Thoracic aorta (tissue), 2 donors: ENCODE measurements around the gene DCUN1D2. TPM values are rescaled to one million over a fixed set of nuclear protein-coding genes. Genes with fewer than 3 reads are reported as not detected.

ENCODE experiments used
- ATAC-seq: fragments of 150-250 bp; one replicate; pipeline ENCODE4 v1.8.0; 2017; ENCODE audit warnings: low read depth; ENCODE audit not compliant: insufficient number of reproducible peaks, low FRiP score
- DNase-seq: peaks from one replicate; pipeline ENCODE4 v3.0.0-alpha.2; 2020; ENCODE audit warnings: low spot score
- H3K27ac ChIP-seq, 2 donors: fragments of 200-600 bp; sonication (generic); 1 replicate in 1 of 2; 2 replicates in 1 of 2; pipeline ENCODE4 v1.5.1; 2016; ENCODE audit warnings: mild to moderate bottlenecking in 2 of 2, moderate library complexity in 2 of 2
- H3K27me3 ChIP-seq: fragments of 200-600 bp; sonication (generic); replicated peaks from 2 replicates; pipeline ENCODE4 v1.6.0; 2016; ENCODE audit warnings: mild to moderate bottlenecking; ENCODE audit not compliant: insufficient read depth
- H3K36me3 ChIP-seq: fragments of 200-600 bp; sonication (generic); one replicate; pipeline ENCODE4 v1.5.1; 2016
- H3K4me1 ChIP-seq, 2 donors: fragments of 200-600 bp; sonication (generic); 1 replicate in 1 of 2; 2 replicates in 1 of 2; pipeline versions ENCODE4 v1.5.1 to v1.6.0; 2016; ENCODE audit warnings: low read depth in 2 of 2, mild to moderate bottlenecking in 1 of 2; ENCODE audit not compliant: control insufficient read depth in 1 of 2
- H3K4me3 ChIP-seq: fragments of 200-600 bp; sonication (generic); 2 replicates; pipeline ENCODE4 v1.5.1; 2016; ENCODE audit warnings: mild to moderate bottlenecking
- H3K9me3 ChIP-seq: fragments of 200-600 bp; sonication (generic); 2 replicates; pipeline ENCODE4 v1.5.1; 2016
- CTCF ChIP-seq: fragments of 200-600 bp; sonication (generic); IDR thresholded peaks from one replicate; pipeline ENCODE4 v1.5.1; 2019; ENCODE audit warnings: antibody characterized with exemption
- total RNA-seq, 2 donors: library from RNA; depleted of rRNA; stranded (reverse); fragments of >200 nt; gene quantifications; one replicate each; pipeline versions ENCODE4 v1.1.0 to v1.2.3, GENCODE V29; 2016

DCUN1D2 gene
- total RNA-seq, 2 donors from 2014 or later = 7.3 to 29.8 TPM

GRCh38 chr13:113449693-113450347 is 40.7 kb downstream of the DCUN1D2 start:
- no peak for DNase-seq
- Histone ChIP-seq H3K27me3 (no peaks in the 10 kb centered on the region), H3K4me3 (no peak overlapping the region), H3K9me3 (no peaks in the 10 kb centered on the region), H3K36me3 (peaks cover 2% of the 10 kb centered on the region), H3K4me1 (no peaks in the 10 kb centered on the region), H3K27ac (no peak overlapping the region)
- ATAC-seq = no peak
- TF ChIP-seq CTCF = no peak

DNA sequence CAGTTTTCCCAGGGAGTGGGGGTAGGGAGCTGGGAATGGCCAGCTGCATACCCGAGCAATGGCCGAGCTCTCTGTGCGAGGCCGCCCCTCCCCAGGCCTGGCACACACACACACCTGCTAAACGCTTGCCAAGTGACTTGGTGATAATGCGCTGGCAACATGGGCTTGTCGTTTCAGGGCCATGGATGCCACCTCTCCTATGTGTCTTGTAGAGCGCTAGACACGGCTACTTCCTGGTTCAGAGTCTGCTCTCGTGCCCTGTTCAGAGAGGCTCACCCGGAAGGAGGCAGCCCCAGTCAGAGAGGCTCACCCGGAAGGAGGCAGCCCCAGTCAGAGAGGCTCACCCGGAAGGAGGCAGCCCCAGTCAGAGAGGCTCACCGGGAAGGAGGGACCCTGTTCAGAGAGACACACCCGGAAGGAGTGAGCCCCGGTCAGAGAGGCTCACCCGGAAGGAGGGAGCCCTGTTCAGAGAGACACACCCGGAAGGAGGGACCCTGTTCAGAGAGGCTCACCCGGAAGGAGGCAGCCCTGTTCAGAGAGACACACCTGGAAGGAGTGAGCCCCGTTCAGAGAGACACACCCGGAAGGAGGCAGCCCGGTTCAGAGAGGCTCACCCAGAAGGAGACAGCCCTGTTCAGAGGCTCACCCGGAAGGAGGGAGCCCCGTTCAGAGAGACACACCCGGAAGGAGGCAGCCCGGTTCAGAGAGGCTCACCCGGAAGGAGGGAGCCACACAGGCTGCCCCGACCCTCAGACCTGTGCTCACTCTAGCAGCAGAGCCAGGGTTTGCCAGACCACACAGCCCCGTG is 41.4 kb downstream of the DCUN1D2 start:
- Histone ChIP-seq H3K27ac (no peak overlapping the region), H3K4me1 (no peaks in the 10 kb centered on the region), H3K27me3 (no peaks in the 10 kb centered on the region), H3K36me3 (no peaks in the 10 kb centered on the region), H3K9me3 (no peaks in the 10 kb centered on the region), H3K4me3 (no peak overlapping the region)
- ATAC-seq (no peak), DNase-seq (no peak)
- no peak for TF ChIP-seq CTCF

- Histone ChIP-seq H3K36me3 (no peaks in the 10 kb centered on the region), H3K27me3 (no peaks in the 10 kb centered on the region), H3K4me3 (no peak overlapping the region), H3K9me3 (no peaks in the 10 kb centered on the region), H3K27ac (no peak overlapping the region), H3K4me1 (no peaks in the 10 kb centered on the region)
- DNase-seq = no peak
- ATAC-seq = no peak
- TF ChIP-seq CTCF = no peak
These were observed 42.0 kb downstream of the DCUN1D2 start for GRCh38 chr13:113448545-113448884.

DNA sequence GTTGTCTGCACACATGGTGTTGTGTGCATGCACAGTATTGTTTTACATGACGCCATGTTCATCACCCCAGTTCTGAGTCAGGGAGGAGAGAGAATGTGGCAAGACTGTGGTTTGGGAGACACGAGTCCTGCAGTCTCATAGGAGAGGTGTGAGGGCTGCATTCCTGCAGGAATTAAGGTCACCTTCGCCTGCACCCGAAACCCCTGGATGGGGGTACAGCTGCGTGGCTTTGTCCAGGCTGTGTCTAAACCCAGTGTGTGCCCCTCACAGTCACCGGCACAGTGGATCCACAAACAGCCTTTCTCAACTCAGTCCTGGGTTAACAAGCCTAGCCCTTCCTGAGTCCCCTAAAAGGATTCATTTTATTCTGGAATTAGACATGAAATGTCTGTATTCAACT is 42.9 kb downstream of the DCUN1D2 start:
- no peak for DNase-seq
- no peak for TF ChIP-seq CTCF
- H3K4me1 ChIP-seq = no peaks in the 10 kb centered on the region

GRCh38 chr13:113446488-113446854 is 44.0 kb downstream of the DCUN1D2 start:
- ATAC-seq (no peak), DNase-seq (no peak)
- Histone ChIP-seq H3K27ac (no peak overlapping the region), H3K27me3 (no peaks in the 10 kb centered on the region), H3K4me1 (no peaks in the 10 kb centered on the region), H3K4me3 (no peak overlapping the region), H3K36me3 (no peaks in the 10 kb centered on the region), H3K9me3 (no peaks in the 10 kb centered on the region)
- TF ChIP-seq CTCF = no peak

More for the DNA sequence above, 42.9 kb downstream of the DCUN1D2 start:
- Histone ChIP-seq H3K9me3 (no peaks in the 10 kb centered on the region), H3K27ac (no peak overlapping the region), H3K4me3 (no peak overlapping the region), H3K36me3 (no peaks in the 10 kb centered on the region), H3K27me3 (no peaks in the 10 kb centered on the region)
- no peak for ATAC-seq
